Activated T-cell treated with anti-CD3 and anti-CD28 coated beads for 1 hour (primary cell): ENCODE data around the gene ATXN7L1.

Source experiments
- DNase-seq: peaks from one replicate; pipeline ENCODE4 v3.0.0-alpha.2; 2020; ENCODE audit warnings: low read depth

Gene ATXN7L1

GRCh38 chr7:105778956-105779355 is 97.4 kb downstream of the ATXN7L1 start:
- DNase-seq = no peak

- DNase-seq = no peak
These were observed 99.2 kb downstream of the ATXN7L1 start for GRCh38 chr7:105776986-105777910.

- DNase-seq = no peak
These were observed 100.2 kb downstream of the ATXN7L1 start for GRCh38 chr7:105776068-105776790.

- no peak for DNase-seq
These were observed 100.8 kb downstream of the ATXN7L1 start for GRCh38 chr7:105775580-105775979.

GRCh38 chr7:105773030-105773460 is 103.4 kb downstream of the ATXN7L1 start:
- no peak for DNase-seq

- DNase-seq = no peak
These were observed 106.3 kb downstream of the ATXN7L1 start for GRCh38 chr7:105769901-105770628.

- no peak for DNase-seq
These were observed 107.4 kb downstream of the ATXN7L1 start for GRCh38 chr7:105768898-105769507.

- no peak for DNase-seq
These were observed 108.3 kb downstream of the ATXN7L1 start for GRCh38 chr7:105768117-105768516.

- no peak for DNase-seq
These were observed 109.9 kb downstream of the ATXN7L1 start for GRCh38 chr7:105766421-105767073.

- DNase-seq = no peak
These were observed 110.6 kb downstream of the ATXN7L1 start for GRCh38 chr7:105765846-105766245.

GRCh38 chr7:105764506-105764905 is 111.9 kb downstream of the ATXN7L1 start:
- DNase-seq = no peak

GRCh38 chr7:105760551-105761447 is 115.6 kb downstream of the ATXN7L1 start:
- no peak for DNase-seq

- DNase-seq = no peak
These were observed 116.5 kb downstream of the ATXN7L1 start for GRCh38 chr7:105759670-105760550.

GRCh38 chr7:105756367-105756766 is 120.0 kb downstream of the ATXN7L1 start:
- no peak for DNase-seq

GRCh38 chr7:105752671-105753275 is 123.6 kb downstream of the ATXN7L1 start:
- no peak for DNase-seq

- no peak for DNase-seq
These were observed 125.3 kb downstream of the ATXN7L1 start for GRCh38 chr7:105751054-105751453.

- no peak for DNase-seq
These were observed 127.7 kb downstream of the ATXN7L1 start for GRCh38 chr7:105748701-105749100.

GRCh38 chr7:105745681-105746330 is 130.6 kb downstream of the ATXN7L1 start:
- DNase-seq = no peak
